H1 (cell line): ENCODE measurements around the gene PDE2A. TPM values are rescaled to one million over a fixed set of nuclear protein-coding genes. Genes with fewer than 3 reads are reported as not detected.

Experiments used
- CTCF ChIA-PET: fragments of 300-600 bp; sonication (Branson Sonifier 250); formaldehyde crosslinking; loops from one replicate; lab custom pipeline; 2021; ENCODE audit not compliant: partially characterized antibody; lab: Charles Lee
- POLR2A ChIA-PET: fragments of 300-600 bp; sonication (Branson Sonifier 250); formaldehyde crosslinking; loops from one replicate; lab custom pipeline; 2021; ENCODE audit warnings: inconsistent platforms; ENCODE audit not compliant: partially characterized antibody; lab: Charles Lee
- DNase-seq, 2 experiments: peaks; one replicate each; pipeline versions ENCODE4 v3.0.0 to v3.0.0-alpha.2; 2010 to 2022; ENCODE audit warnings: low spot score in 2 of 2, low read depth in 1 of 2, mixed read lengths in 1 of 2
- FAIRE-seq: peaks from 2 replicates; lab custom pipeline; 2011; peaks lifted over from hg19 to GRCh38; lab: Jason Lieb, UNC
- H2AFZ ChIP-seq: 2 replicates; pipeline ENCODE4 v1.8.1; 2012; ENCODE audit warnings: low read length, inconsistent platforms
- H2AK5ac ChIP-seq: 2 replicates; pipeline ENCODE4 v1.6.1; 2013; ENCODE audit warnings: low read depth, low read length
- H2BK120ac ChIP-seq: replicated peaks from 2 replicates; pipeline ENCODE3; 2013; ENCODE audit warnings: low read depth, low read length, inconsistent platforms
- H2BK12ac ChIP-seq: 2 replicates; pipeline ENCODE4 v1.6.1; 2013; ENCODE audit warnings: low read depth, low read length
- H2BK15ac ChIP-seq: 2 replicates; pipeline ENCODE4 v1.6.1; 2013; ENCODE audit warnings: low read length
- H2BK20ac ChIP-seq: 2 replicates; pipeline ENCODE4 v1.6.1; 2013; ENCODE audit warnings: low read length
- H2BK5ac ChIP-seq: 2 replicates; pipeline ENCODE4 v1.6.1; 2013; ENCODE audit warnings: low read depth, low read length
- H3K14ac ChIP-seq: 2 replicates; pipeline ENCODE4 v1.6.1; 2013; ENCODE audit warnings: inconsistent platforms; ENCODE audit not compliant: insufficient read length
- H3K18ac ChIP-seq: 2 replicates; pipeline ENCODE4 v1.6.1; 2013; ENCODE audit warnings: low read length; ENCODE audit errors: extremely low read depth
- H3K23ac ChIP-seq: 2 replicates; pipeline ENCODE4 v1.6.1; 2013; ENCODE audit warnings: inconsistent platforms; ENCODE audit not compliant: insufficient read length
- H3K23me2 ChIP-seq: 2 replicates; pipeline ENCODE4 v1.6.1; 2013; ENCODE audit warnings: low read depth, low read length
- H3K27ac ChIP-seq: 2 replicates; pipeline ENCODE4 v1.6.1; 2011; ENCODE audit warnings: low read depth, low read length, inconsistent platforms
- H3K27me3 ChIP-seq, 4 experiments: replicated peaks in 1 of 4; 1 replicate in 1 of 4; 2 replicates in 3 of 4; pipeline versions ENCODE4 v1.6.1 to v1.8.1; 2011 to 2013; ENCODE audit warnings: low read length in 3 of 4, mild to moderate bottlenecking in 3 of 4, inconsistent platforms in 2 of 4, mixed read lengths in 2 of 4, moderate library complexity in 1 of 4; ENCODE audit not compliant: control insufficient read depth in 3 of 4, insufficient read depth in 3 of 4; ENCODE audit errors: extremely low read depth in 1 of 4
- H3K36me3 ChIP-seq, 4 experiments: 2 replicates each; pipeline versions ENCODE4 v1.6.1 to v1.8.1; 2011 to 2013; ENCODE audit warnings: mild to moderate bottlenecking in 4 of 4, low read length in 3 of 4, moderate library complexity in 2 of 4, control low read depth in 1 of 4, inconsistent platforms in 1 of 4; ENCODE audit not compliant: insufficient read depth in 4 of 4, control insufficient read depth in 2 of 4
- H3K4ac ChIP-seq: replicated peaks from 2 replicates; pipeline ENCODE3; 2013; ENCODE audit warnings: low read length, low read depth, mixed read lengths, inconsistent platforms; ENCODE audit not compliant: insufficient read length
- H3K4me1 ChIP-seq, 4 experiments: replicated peaks in 1 of 4; 1 replicate in 1 of 4; 2 replicates in 3 of 4; pipeline versions ENCODE4 v1.6.1 to v1.8.1; 2011 to 2013; ENCODE audit warnings: low read length in 3 of 4, inconsistent platforms in 2 of 4, mixed read lengths in 1 of 4; ENCODE audit not compliant: insufficient read depth in 4 of 4, control insufficient read depth in 3 of 4
- H3K4me2 ChIP-seq, 2 experiments: 2 replicates each; pipeline versions ENCODE4 v1.6.1 to v1.8.1; 2011 to 2013; ENCODE audit warnings: low read depth in 2 of 2, low read length in 2 of 2, control low read depth in 1 of 2, inconsistent platforms in 1 of 2, mild to moderate bottlenecking in 1 of 2; ENCODE audit not compliant: insufficient read depth in 1 of 2
- H3K4me3 ChIP-seq, 4 experiments: fragments of 200-600, 300-600 bp in 1 of 4; sonication (generic), shearing (Covaris generic), sonication (Bioruptor Twin) in 1 of 4; 2 replicates each; pipeline versions ENCODE4 v1.5.1 to v1.8.1; 2011 to 2016; ENCODE audit warnings: low read length in 4 of 4, low read depth in 3 of 4, control low read depth in 2 of 4, inconsistent platforms in 2 of 4, mild to moderate bottlenecking in 2 of 4, mixed read lengths in 1 of 4, moderate library complexity in 1 of 4; ENCODE audit not compliant: insufficient read depth in 2 of 4; ENCODE audit errors: extremely low read depth in 1 of 4
- H3K56ac ChIP-seq: replicated peaks from 2 replicates; pipeline ENCODE3; 2013; ENCODE audit warnings: low read depth, mild to moderate bottlenecking, mixed read lengths, low read length, inconsistent platforms; ENCODE audit not compliant: insufficient read length
- H3K79me1 ChIP-seq: 2 replicates; pipeline ENCODE4 v1.6.1; 2013; ENCODE audit warnings: low read depth, low read length, control low read depth
- H3K79me2 ChIP-seq, 2 experiments: 2 replicates each; pipeline versions ENCODE4 v1.6.1 to v1.8.1; 2012 to 2013; ENCODE audit warnings: low read length in 2 of 2, mild to moderate bottlenecking in 2 of 2, inconsistent platforms in 1 of 2; ENCODE audit not compliant: insufficient read depth in 2 of 2, control insufficient read depth in 1 of 2
- H3K9ac ChIP-seq, 4 experiments: replicated peaks in 1 of 4; 1 replicate in 1 of 4; 2 replicates in 3 of 4; pipeline versions ENCODE4 v1.6.1 to v1.8.1; 2011 to 2013; ENCODE audit warnings: low read depth in 3 of 4, low read length in 3 of 4, control low read depth in 2 of 4, mild to moderate bottlenecking in 2 of 4, moderate library complexity in 2 of 4, inconsistent platforms in 1 of 4; ENCODE audit errors: extremely low read depth in 1 of 4
- H3K9me3 ChIP-seq, 2 experiments: 2 replicates each; pipeline versions ENCODE4 v1.6.1 to v1.8.1; 2012 to 2013; ENCODE audit warnings: mild to moderate bottlenecking in 2 of 2, moderate library complexity in 2 of 2, control low read depth in 1 of 2, inconsistent platforms in 1 of 2, low read depth in 1 of 2, low read length in 1 of 2, mixed read lengths in 1 of 2; ENCODE audit not compliant: insufficient read depth in 2 of 2
- H4K20me1 ChIP-seq, 2 experiments: replicated peaks in 1 of 2; 2 replicates each; pipeline versions ENCODE3 to v1.8.1; 2011 to 2013; ENCODE audit warnings: inconsistent platforms in 2 of 2, low read length in 2 of 2, mild to moderate bottlenecking in 1 of 2; ENCODE audit not compliant: insufficient read depth in 2 of 2, control insufficient read depth in 1 of 2
- H4K5ac ChIP-seq: 2 replicates; pipeline ENCODE4 v1.6.1; 2013; ENCODE audit warnings: low read length, low read depth, mixed read lengths, inconsistent platforms; ENCODE audit not compliant: insufficient read length
- H4K8ac ChIP-seq: 2 replicates; pipeline ENCODE4 v1.8.0; 2013; ENCODE audit warnings: mild to moderate bottlenecking, moderate library complexity, low read length, inconsistent platforms; ENCODE audit not compliant: insufficient read depth; ENCODE audit errors: extremely low read depth
- H4K91ac ChIP-seq: replicated peaks from 2 replicates; pipeline ENCODE3; 2013; ENCODE audit warnings: low read length, mixed read lengths, inconsistent platforms; ENCODE audit not compliant: insufficient read length
- POU5F1 ChIP-seq: IDR thresholded peaks from 2 replicates; pipeline ENCODE4 v1.6.1; 2011; ENCODE audit warnings: low read depth, mild to moderate bottlenecking, low read length, moderate library complexity
- WGBS, 2 experiments: shearing (Covaris generic) in 1 of 2; methylation state at CpG; one replicate each; pipeline versions ENCODE4 v1.1.6 to v1.1.7; 2013 to 2015; ENCODE audit warnings: low lambda C conversion rate in 2 of 2, mixed read lengths in 2 of 2, inconsistent platforms in 1 of 2, low coverage in 1 of 2, missing lambda C conversion rate in 1 of 2; ENCODE audit not compliant: insufficient replicate concordance in 2 of 2, insufficient coverage in 1 of 2, insufficient read length in 1 of 2; ENCODE audit errors: extremely low coverage in 1 of 2, missing lambda C conversion rate in 1 of 2; 5-methylcytosine and 5-hydroxymethylcytosine counted together
- polyA plus RNA-seq, 7 experiments: library from polyadenylated mRNA; depleted of rRNA in 3 of 7; stranded (reverse) in 5 of 7; unstranded in 2 of 7; fragments of >200 nt in 5 of 7; fragments of 200-250 nt in 2 of 7; gene quantifications; 1 replicate in 5 of 7; 2 replicates in 1 of 7; 4 replicates in 1 of 7; pipeline versions ENCODE4 v1.2.1 to v1.2.3, GENCODE V29; 2011 to 2013; ENCODE audit warnings: missing spikeins in 2 of 7, mixed read lengths in 2 of 7
- total RNA-seq: library from RNA; stranded (reverse); fragmentation: NEBNext Ultra II Directional; extraction: Animal tissue kit (Norgen Biotek cat#: 25700); gene quantifications from 2 replicates; pipeline ENCODE4 v1.2.1, GENCODE V29; 2021

Gene PDE2A
- total and polyA plus RNA-seq, 2 of the 8 experiments (the other 6 are each of a cell fraction or from before 2014, with no cell fraction given): 3.4 to 7.1 TPM

DNA sequence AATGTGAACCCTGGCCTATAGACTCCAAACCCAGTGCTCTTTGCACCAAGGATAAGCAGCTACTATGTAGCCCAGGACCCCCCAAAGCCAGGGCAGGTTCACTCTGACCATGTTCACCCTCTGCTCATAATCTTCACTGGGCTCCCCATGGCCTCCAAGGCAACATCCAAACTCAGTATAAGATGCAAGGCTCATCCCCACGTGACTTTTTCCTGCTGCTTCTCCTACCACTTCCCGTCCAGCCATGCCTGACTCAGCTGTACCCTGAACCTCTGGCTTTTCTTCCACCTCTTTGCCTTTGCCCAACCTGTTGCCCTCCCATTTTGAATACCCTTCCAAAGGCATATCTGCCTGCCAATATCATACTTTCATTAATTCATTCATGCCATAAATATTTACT, 27.8 kb downstream of the PDE2A start:
- Histone ChIP-seq H3K23me2 (peaks cover 9% of the 10 kb centered on the region; the same call in 1 of the 2 replicates), H3K4me3 (no peak overlapping the region), H2BK12ac (no peak overlapping the region), H3K4me1 (peaks cover 0 to 2% (median 0%) of the 10 kb centered on the region in 4 experiments; a peak in 1 of 7 replicates), H2BK5ac (no peak overlapping the region), H2BK120ac (no peak overlapping the region), H2AK5ac (no peak overlapping the region), H3K4me2 (no peak overlapping the region), H4K8ac (no peak overlapping the region), H3K18ac (no peak overlapping the region), H4K91ac (no peak overlapping the region), H3K27me3 (peaks cover 9 to 21% (median 17%) of the 10 kb centered on the region in 4 experiments), H3K9ac (no peak overlapping the region), H3K79me1 (no peaks in the 10 kb centered on the region), H3K36me3 (no peaks in the 10 kb centered on the region), H4K5ac (no peak overlapping the region), H2BK20ac (no peak overlapping the region), H4K20me1 (no peaks in the 10 kb centered on the region), H3K23ac (no peak overlapping the region), H3K4ac (no peak overlapping the region), H3K9me3 (no peaks in the 10 kb centered on the region), H3K27ac (no peak overlapping the region), H2BK15ac (no peak overlapping the region), H3K56ac (no peak overlapping the region), H3K14ac (no peak overlapping the region), H3K79me2 (no peaks in the 10 kb centered on the region), H2AFZ (no peak overlapping the region)
- DNase-seq (no peak), FAIRE-seq (no peak)
- 73% methylated on average over 2 of the region's 2 CpGs; no CpG with 5 or more reads in 1 of the 2 experiments for WGBS, 2 experiments
- ChIA-PET CTCF (interaction anchor here (0.6 to 39.6 kb wide), 9 partner anchors 9 to 57 kb away, joined by 3 to 624 read pairs (median 5); no protein-coding TSS in a partner anchor), POLR2A (no interaction called here)
- no peak for TF ChIP-seq POU5F1
